Thyroid gland (tissue), 4 donors: ENCODE measurements around the gene ERFL. TPM values are rescaled to one million over a fixed set of nuclear protein-coding genes. Genes with fewer than 3 reads are reported as not detected.

Experiments used
- DNase-seq, 2 donors: peaks; one replicate each; pipeline ENCODE4 v3.0.0-alpha.2; 2019
- H3K27ac ChIP-seq, 3 donors: fragments of 200-600 bp; sonication (generic); 1 replicate in 2 of 3; 2 replicates in 1 of 3; pipeline ENCODE4 v1.5.1; 2016 to 2019; ENCODE audit warnings: mild to moderate bottlenecking in 1 of 3, moderate library complexity in 1 of 3
- H3K27me3 ChIP-seq: fragments of 200-600 bp; sonication (generic); one replicate; pipeline ENCODE4 v1.5.1; 2019
- H3K36me3 ChIP-seq, 2 donors: fragments of 200-600 bp; sonication (generic); one replicate each; pipeline ENCODE4 v1.5.1; 2016 to 2019
- H3K4me1 ChIP-seq, 2 donors: fragments of 200-600 bp; sonication (generic); one replicate each; pipeline ENCODE4 v1.5.1; 2017 to 2019
- H3K4me3 ChIP-seq, 3 donors: fragments of 200-600 bp; sonication (generic); replicated peaks in 1 of 3; 1 replicate in 2 of 3; 2 replicates in 1 of 3; pipeline ENCODE4 v1.5.1; 2016; ENCODE audit warnings: mild to moderate bottlenecking in 1 of 3
- H3K9me3 ChIP-seq: fragments of 200-600 bp; sonication (generic); one replicate; pipeline ENCODE4 v1.5.1; 2017
- POLR2A ChIP-seq, 2 donors: fragments of 450-650 bp; IDR thresholded peaks; one replicate each; pipeline ENCODE4 v1.6.1; 2017; ENCODE audit warnings: antibody characterized with exemption in 2 of 2, mild to moderate bottlenecking in 2 of 2, moderate library complexity in 1 of 2
- WGBS, 2 donors: methylation state at CpG; one replicate each; pipeline ENCODE4 v1.1.5; 2017; 5-methylcytosine and 5-hydroxymethylcytosine counted together
- intact Hi-C: fragments of 100-400 bp; cut with DNase I; formaldehyde crosslinking; loops from one replicate; pipeline ENCODE4 v1.15.1; 2023
- total RNA-seq, 4 donors: library from RNA; depleted of rRNA; stranded (reverse); fragments of >200 nt; gene quantifications; one replicate each; pipeline ENCODE4 v1.2.3, GENCODE V29; 2016
- TF ChIP-seq, protein P1 (sequence below), 6 experiments: fragments of 200-600 bp in 3 of 6; fragments of 450-650 bp in 3 of 6; sonication (generic) in 3 of 6; IDR thresholded peaks; one replicate each; pipeline ENCODE4 v1.5.1; 2016 to 2019; ENCODE audit warnings: antibody characterized with exemption in 6 of 6, mild to moderate bottlenecking in 2 of 6, inconsistent platforms in 1 of 6, moderate library complexity in 1 of 6

ERFL gene
- total RNA-seq, 4 donors from 2014 or later = 0.24 TPM; not detected in 3

DNA sequence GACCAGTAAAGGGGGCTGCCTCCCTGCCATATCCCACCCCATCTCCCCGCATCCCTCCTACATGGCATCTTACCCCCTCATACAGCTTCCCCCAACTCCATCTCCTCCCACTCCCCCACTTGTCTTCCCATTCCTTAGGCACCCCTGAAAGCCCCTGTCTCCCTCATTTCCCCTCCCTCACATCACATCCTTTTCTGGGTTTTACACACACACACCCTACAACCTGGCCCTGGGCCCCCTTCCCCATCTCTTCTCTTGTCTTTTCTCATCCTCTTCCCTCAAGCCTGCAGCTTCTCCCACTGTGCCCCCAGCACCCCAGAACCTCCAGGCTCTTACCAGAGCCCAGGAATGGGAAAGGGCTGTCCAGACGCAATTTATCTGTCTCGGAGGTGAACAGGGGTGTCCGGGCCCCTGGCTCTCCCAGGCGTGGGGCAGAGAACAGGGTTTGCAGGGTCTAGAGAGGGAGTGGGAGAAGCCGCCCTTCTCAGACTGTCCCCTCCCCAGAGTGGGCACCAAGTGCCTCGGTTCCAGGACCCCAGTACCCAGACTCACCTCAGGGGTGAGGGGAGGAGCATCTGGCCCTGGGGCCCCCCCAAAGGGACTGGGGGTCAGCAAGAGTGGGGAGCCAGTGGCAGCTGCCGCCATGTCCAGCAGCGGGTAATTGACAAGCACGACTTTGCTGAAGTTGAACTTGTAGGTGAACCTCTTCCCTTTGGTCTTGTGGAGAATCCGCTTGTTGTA is 19.4 kb downstream of the ERFL start:
- WGBS, 2 donors = 77 to 89% methylated on average over 5 to 11 of the region's 11 CpGs
- intact Hi-C loops = no loop called here
- Histone ChIP-seq H3K4me3 (no peak overlapping the region), H3K4me1 (no peaks in the 10 kb centered on the region), H3K9me3 (no peaks in the 10 kb centered on the region), H3K36me3 (peaks cover 28 to 29% of the 10 kb centered on the region in 2 donors), H3K27me3 (peaks cover 8% of the 10 kb centered on the region), H3K27ac (no peak overlapping the region)
- TF ChIP-seq POLR2A (IDR thresholded peaks at IDR 0.05) = no peak
- TF ChIP-seq, protein P1, sequence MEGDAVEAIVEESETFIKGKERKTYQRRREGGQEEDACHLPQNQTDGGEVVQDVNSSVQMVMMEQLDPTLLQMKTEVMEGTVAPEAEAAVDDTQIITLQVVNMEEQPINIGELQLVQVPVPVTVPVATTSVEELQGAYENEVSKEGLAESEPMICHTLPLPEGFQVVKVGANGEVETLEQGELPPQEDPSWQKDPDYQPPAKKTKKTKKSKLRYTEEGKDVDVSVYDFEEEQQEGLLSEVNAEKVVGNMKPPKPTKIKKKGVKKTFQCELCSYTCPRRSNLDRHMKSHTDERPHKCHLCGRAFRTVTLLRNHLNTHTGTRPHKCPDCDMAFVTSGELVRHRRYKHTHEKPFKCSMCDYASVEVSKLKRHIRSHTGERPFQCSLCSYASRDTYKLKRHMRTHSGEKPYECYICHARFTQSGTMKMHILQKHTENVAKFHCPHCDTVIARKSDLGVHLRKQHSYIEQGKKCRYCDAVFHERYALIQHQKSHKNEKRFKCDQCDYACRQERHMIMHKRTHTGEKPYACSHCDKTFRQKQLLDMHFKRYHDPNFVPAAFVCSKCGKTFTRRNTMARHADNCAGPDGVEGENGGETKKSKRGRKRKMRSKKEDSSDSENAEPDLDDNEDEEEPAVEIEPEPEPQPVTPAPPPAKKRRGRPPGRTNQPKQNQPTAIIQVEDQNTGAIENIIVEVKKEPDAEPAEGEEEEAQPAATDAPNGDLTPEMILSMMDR (IDR thresholded peaks at IDR 0.05) = no peak
- no peak for DNase-seq

DNA sequence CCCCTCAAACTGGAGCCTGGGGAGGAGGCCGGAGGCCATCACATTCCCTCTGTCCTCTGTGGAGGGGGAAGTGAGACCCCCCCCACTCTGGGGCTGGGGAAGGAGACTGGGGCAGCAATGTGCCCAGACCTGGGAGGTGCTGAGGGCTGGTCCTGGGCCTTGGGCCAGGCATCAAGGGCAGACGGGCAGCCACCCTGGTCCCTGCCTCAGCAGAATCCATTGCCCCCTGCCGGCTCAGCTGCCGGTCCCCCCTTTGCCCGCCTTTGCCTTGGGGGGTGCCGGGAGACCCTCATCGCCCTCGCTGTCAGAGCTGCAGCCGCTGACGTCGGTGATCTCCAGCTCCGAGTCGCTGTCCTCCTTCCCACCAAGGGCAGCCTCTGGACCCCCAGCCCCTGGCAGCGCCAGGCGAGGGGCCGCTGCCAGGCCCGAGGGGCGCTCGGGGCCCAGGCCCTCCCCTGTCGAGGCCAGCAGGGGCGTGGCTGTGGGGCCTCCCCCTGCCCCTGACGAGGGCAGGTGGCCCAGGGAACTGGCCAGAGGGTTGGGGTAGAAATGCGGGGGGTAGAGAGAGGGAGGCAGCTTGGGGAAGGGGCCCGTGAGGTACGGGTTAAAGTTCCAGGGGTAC is 20.1 kb downstream of the ERFL start:
- Histone ChIP-seq H3K4me3 (no peak overlapping the region), H3K9me3 (no peaks in the 10 kb centered on the region), H3K4me1 (no peaks in the 10 kb centered on the region), H3K27me3 (peaks cover 8% of the 10 kb centered on the region), H3K36me3 (peaks cover 36 to 37% of the 10 kb centered on the region in 2 donors), H3K27ac (no peak overlapping the region)
- no peak for DNase-seq
- no peak for TF ChIP-seq POLR2A (IDR thresholded peaks at IDR 0.05)
- TF ChIP-seq, protein P1 (IDR thresholded peaks at IDR 0.05) = no peak
- intact Hi-C loops = no loop called here
- WGBS, 2 donors = 88 to 93% methylated on average over 16 to 17 of the region's 25 CpGs

DNA sequence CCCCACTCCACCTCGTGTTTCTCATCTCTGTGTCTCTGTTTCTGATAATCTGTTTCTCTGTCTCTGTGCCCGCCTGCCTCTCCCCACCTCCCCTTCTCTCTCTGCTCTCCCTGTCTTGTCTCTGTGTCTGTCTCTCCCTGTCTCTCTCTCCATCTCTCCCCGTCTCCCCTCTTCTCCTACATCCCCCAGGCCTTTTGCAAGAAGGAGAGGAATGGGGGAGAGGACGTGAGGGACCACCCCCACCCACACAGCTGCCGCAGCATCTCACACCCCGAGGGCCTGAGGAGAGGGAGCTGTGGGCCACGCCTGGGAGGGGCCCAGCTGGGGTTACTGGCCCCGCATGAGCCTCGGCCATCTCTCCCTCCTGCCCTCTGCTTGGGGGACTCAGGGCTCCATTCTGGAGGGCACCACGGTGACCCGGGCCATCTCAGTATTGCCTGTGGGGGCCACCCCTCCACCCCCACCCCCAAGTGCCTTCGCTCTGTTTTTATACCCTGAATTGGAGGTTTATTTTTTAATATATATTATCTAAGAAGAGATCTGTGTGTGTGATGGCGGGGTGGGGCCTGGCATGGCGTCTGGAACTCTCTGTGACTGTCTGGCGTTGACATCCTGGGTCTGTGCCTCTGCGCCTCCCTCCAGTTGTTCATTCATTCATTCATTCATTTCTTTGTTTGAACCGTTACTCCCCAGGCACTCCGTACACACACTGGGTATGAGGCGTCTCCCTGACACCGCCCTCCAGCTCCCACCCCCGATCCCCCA is 21.2 kb downstream of the ERFL start:
- Histone ChIP-seq H3K4me1 (no peaks in the 10 kb centered on the region), H3K27ac (no peak overlapping the region), H3K9me3 (no peaks in the 10 kb centered on the region), H3K36me3 (peaks cover 46 to 47% of the 10 kb centered on the region in 2 donors), H3K27me3 (peaks cover 3% of the 10 kb centered on the region), H3K4me3 (no peak overlapping the region)
- intact Hi-C loops = no loop called here
- WGBS, 2 donors = 88 to 90% methylated on average over 21 of the region's 21 CpGs
- DNase-seq = no peak
- TF ChIP-seq POLR2A (IDR thresholded peaks at IDR 0.05) = no peak
- TF ChIP-seq, protein P1 (IDR thresholded peaks at IDR 0.05) = no peak

DNA sequence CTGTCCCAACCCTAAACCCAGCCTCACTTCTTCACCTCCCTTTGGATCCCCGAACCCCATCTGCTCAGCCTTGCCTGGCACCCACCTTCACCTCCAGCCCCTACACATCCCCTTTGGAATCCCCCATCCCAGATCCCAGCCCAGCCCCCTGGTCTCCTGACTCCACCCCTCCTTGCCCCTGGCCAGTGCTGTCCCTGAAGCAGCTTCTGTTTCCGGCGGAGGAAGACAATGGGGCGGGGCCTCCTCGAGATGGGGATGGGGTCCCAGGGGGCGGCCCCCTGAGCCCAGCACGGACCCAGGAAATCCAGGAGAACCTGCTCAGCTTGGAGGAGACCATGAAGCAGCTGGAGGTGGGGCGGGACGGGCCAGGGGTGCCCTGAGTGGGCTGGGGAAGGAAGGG is 22.0 kb downstream of the ERFL start:
- no peak for TF ChIP-seq POLR2A (IDR thresholded peaks at IDR 0.05)
- TF ChIP-seq, protein P1 (IDR thresholded peaks at IDR 0.05) = no peak
- 83 to 84% methylated on average over 9 of the region's 9 CpGs for WGBS, 2 donors
- Histone ChIP-seq H3K36me3 (peaks cover 54 to 55% of the 10 kb centered on the region in 2 donors), H3K9me3 (no peaks in the 10 kb centered on the region), H3K4me1 (no peaks in the 10 kb centered on the region), H3K4me3 (no peak overlapping the region), H3K27ac (no peak overlapping the region), H3K27me3 (no peaks in the 10 kb centered on the region)
- intact Hi-C loops = no loop called here
- no peak for DNase-seq
